Keratinocyte (primary cell): Measurements from ENCODE around the gene KRT34.

Experiments used
- EZH2 ChIP-seq: IDR thresholded peaks from one replicate; pipeline ENCODE4 v1.6.1; 2012; ENCODE audit warnings: inconsistent platforms, mild to moderate bottlenecking, low read length, moderate library complexity
- TF ChIP-seq, protein P1 (sequence below), 3 experiments: IDR thresholded peaks in 1 of 3; conservative IDR thresholded peaks in 1 of 3; optimal IDR thresholded peaks in 1 of 3; 2 replicates in 2 of 3; 3 replicates in 1 of 3; pipeline versions ENCODE3 to v1.5.1; 2011; ENCODE audit warnings: low read length in 3 of 3, mild to moderate bottlenecking in 3 of 3, moderate library complexity in 2 of 3, control low read depth in 1 of 3, inconsistent platforms in 1 of 3; ENCODE audit not compliant: insufficient read depth in 2 of 3; ENCODE audit errors: extremely low read depth in 1 of 3

DNA sequence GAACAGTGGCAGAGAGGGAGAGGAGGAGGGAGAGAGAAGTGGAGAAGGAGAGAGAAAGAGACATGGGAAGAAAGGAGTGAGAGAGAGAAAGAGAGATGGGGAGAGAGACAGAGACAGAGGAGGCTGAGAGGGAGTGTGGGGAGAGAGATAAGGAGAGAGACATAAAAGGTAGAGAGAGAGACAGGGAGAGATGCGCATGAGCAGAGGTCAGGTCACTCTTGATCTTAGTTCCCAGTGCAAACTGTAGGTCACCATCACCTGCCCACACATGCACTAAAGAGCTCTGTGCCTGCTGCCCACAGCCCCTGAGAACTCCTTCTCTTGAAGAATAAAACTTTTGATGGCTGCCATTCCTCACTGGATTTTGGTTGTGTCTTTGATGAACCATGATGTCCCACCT lies 46.4 kb downstream of the KRT34 start:
- no peak for TF ChIP-seq EZH2
- TF ChIP-seq, protein P1, sequence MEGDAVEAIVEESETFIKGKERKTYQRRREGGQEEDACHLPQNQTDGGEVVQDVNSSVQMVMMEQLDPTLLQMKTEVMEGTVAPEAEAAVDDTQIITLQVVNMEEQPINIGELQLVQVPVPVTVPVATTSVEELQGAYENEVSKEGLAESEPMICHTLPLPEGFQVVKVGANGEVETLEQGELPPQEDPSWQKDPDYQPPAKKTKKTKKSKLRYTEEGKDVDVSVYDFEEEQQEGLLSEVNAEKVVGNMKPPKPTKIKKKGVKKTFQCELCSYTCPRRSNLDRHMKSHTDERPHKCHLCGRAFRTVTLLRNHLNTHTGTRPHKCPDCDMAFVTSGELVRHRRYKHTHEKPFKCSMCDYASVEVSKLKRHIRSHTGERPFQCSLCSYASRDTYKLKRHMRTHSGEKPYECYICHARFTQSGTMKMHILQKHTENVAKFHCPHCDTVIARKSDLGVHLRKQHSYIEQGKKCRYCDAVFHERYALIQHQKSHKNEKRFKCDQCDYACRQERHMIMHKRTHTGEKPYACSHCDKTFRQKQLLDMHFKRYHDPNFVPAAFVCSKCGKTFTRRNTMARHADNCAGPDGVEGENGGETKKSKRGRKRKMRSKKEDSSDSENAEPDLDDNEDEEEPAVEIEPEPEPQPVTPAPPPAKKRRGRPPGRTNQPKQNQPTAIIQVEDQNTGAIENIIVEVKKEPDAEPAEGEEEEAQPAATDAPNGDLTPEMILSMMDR (optimal IDR thresholded peaks at IDR 0.05 in 1 of 3, IDR thresholded peaks at IDR 0.05 in 1 of 3, conservative IDR thresholded peaks at IDR 0.05 in 1 of 3; ENCODE audit: extremely low read depth in 1 of 3, insufficient read depth in 2 of 3, low read length in 3 of 3) = no peak
